IPS-15b (cell line): ENCODE results near the gene KCNN1.
"Not testable (repeated sequence)": the region's sequence is repeated elsewhere in the genome, so short reads cannot be mapped to it uniquely, and the experiment has no call there.

Experiments
- H3K27me3 ChIP-seq: one replicate; pipeline ENCODE4 v1.6.1; 2013; ENCODE audit warnings: low read length; ENCODE audit not compliant: control insufficient read depth, insufficient read depth
- H3K36me3 ChIP-seq: one replicate; pipeline ENCODE4 v1.6.1; 2013; ENCODE audit warnings: low read length; ENCODE audit not compliant: control insufficient read depth, insufficient read depth
- H3K4me1 ChIP-seq: one replicate; pipeline ENCODE4 v1.6.1; 2013; ENCODE audit warnings: mild to moderate bottlenecking, low read length; ENCODE audit not compliant: control insufficient read depth, insufficient read depth
- H3K4me3 ChIP-seq: one replicate; pipeline ENCODE4 v1.5.1; 2013; ENCODE audit warnings: low read depth, low read length
- H3K9ac ChIP-seq: one replicate; pipeline ENCODE4 v1.6.1; 2013; ENCODE audit warnings: low read depth, mild to moderate bottlenecking, low read length
- H3K9me3 ChIP-seq: one replicate; pipeline ENCODE4 v1.6.1; 2013; ENCODE audit warnings: mild to moderate bottlenecking, low read length; ENCODE audit not compliant: control insufficient read depth, insufficient read depth

Gene KCNN1

GRCh38 chr19:17999684-18000479 lies 33.0 kb downstream of the KCNN1 start:
- Histone ChIP-seq H3K27me3 (peaks cover 8% of the 10 kb centered on the region), H3K9me3 (no peaks in the 10 kb centered on the region), H3K4me3 (no peak overlapping the region), H3K9ac (no peak overlapping the region), H3K4me1 (no peaks in the 10 kb centered on the region), H3K36me3 (peaks cover 3% of the 10 kb centered on the region)

- no peak overlapping the region for H3K9ac ChIP-seq
- peak overlapping the region; percentile 55 for H3K4me3 ChIP-seq
- peaks cover 3% of the 10 kb centered on the region for H3K36me3 ChIP-seq
- no peaks in the 10 kb centered on the region for H3K4me1 ChIP-seq
- H3K27me3 ChIP-seq = peaks cover 8% of the 10 kb centered on the region
- H3K9me3 ChIP-seq = no peaks in the 10 kb centered on the region
Observed at GRCh38 chr19:18000480-18000914, 33.6 kb downstream of the KCNN1 start.

- Histone ChIP-seq H3K36me3 (peaks cover 3% of the 10 kb centered on the region), H3K27me3 (peaks cover 8% of the 10 kb centered on the region), H3K4me3 (peak overlapping the region; percentile 55), H3K9ac (no peak overlapping the region), H3K9me3 (no peaks in the 10 kb centered on the region), H3K4me1 (no peaks in the 10 kb centered on the region)
Observed at GRCh38 chr19:18000915-18001776, 34.2 kb downstream of the KCNN1 start.

- Histone ChIP-seq H3K4me3 (peak overlapping the region; percentile 55), H3K9me3 (no peaks in the 10 kb centered on the region), H3K27me3 (peaks cover 8% of the 10 kb centered on the region), H3K36me3 (peaks cover 3% of the 10 kb centered on the region), H3K4me1 (peaks cover 3% of the 10 kb centered on the region), H3K9ac (no peak overlapping the region)
Observed at GRCh38 chr19:18001777-18002345, 35.0 kb downstream of the KCNN1 start.

DNA sequence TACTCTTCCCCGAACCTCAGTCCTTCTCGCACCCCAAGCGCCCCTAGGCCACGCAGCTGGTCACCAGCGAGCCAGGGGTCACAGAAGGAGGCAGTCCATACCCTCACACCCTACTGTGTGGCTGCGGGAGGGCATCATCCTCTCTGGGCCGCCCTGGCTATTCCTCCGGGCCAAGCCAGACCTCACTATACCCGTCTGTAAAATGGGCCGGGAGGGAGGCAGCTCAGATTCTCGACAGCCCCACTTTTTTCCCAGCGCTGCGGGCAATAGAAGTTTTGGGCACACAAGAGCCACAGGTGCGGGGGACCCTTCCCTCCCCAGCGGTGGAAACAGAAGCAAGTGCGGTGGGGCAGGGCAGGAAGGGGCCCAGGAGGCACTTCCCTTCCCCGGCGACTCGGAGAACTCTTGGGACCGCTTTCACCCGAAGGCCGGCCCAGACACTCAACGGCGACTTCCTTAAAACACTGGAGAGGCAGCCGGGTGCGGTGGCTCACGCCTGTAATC lies 35.5 kb downstream of the KCNN1 start:
- Histone ChIP-seq H3K4me1 (peaks cover 3% of the 10 kb centered on the region), H3K4me3 (peak overlapping the region; percentile 55), H3K36me3 (no peaks in the 10 kb centered on the region), H3K27me3 (peaks cover 8% of the 10 kb centered on the region), H3K9ac (no peak overlapping the region), H3K9me3 (no peaks in the 10 kb centered on the region)

- not testable (repeated sequence) for H3K27me3 ChIP-seq, H3K9ac ChIP-seq, H3K4me3 ChIP-seq, H3K9me3 ChIP-seq, H3K4me1 ChIP-seq
- H3K36me3 ChIP-seq = peaks cover 11% of the 10 kb centered on the region
Observed at GRCh38 chr19:18005750-18006149, 38.8 kb downstream of the KCNN1 start.

DNA sequence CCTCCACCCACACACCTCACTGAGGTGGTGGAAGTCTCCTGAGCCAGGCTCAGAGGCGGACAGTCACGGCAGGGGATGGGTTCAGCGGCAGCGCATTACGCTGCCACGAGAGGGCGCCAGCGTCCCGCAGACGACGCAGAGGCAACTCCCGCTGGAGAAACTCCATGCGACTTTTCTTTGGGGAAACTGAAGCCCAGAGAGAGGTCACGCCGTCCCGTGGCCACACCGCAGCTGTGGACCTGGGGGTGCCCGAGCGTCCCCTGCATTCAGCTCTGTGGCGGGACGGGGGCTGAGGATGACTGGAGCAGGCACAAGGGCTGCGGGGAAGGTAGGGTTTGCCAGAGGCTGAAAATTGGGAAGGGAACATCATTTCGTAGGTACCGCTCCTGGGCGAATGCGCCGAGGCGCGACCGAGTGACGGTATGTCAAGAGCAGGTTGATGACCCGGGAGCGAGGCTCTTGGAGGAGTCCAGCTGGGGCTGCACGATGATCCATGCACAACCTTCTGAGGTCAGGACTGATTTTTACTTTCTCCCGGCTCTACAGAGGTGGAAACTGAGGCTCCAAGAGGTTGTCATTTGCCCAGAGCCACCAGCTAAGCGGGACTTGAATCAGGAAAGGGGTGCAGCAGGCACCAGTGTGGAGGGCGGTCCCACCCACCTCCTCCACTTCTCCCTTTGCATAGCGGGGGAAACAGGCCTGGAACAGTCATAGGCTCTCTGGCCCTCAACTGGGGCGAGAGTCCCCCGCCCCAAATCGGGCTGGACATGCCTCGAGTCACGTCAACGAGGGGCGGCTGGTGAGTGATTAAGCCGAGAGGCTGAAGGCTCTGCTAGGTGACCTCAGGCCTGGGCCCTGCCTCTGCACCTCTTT lies 40.4 kb downstream of the KCNN1 start:
- peak overlapping the region; percentile 48 for H3K4me3 ChIP-seq
- H3K27me3 ChIP-seq = peaks cover under 1% of the 10 kb centered on the region
- no peak overlapping the region for H3K9ac ChIP-seq
- H3K9me3 ChIP-seq = no peaks in the 10 kb centered on the region
- peaks cover 14% of the 10 kb centered on the region for H3K36me3 ChIP-seq
- H3K4me1 ChIP-seq = peaks cover 3% of the 10 kb centered on the region

GRCh38 chr19:18007917-18008673 lies 41.2 kb downstream of the KCNN1 start, which contains the start of gene ARRDC2:
TSS of gene ARRDC2 (plus strand) at chr19:18008170. CDS start at chr19:18008311, 141 bp downstream.
- Histone ChIP-seq H3K9me3 (no peaks in the 10 kb centered on the region), H3K9ac (no peak within 1 kb of the TSS), H3K4me1 (peaks cover 3% of the 10 kb centered on the region), H3K36me3 (peaks cover 14% of the 10 kb centered on the region), H3K4me3 (peak within 1 kb of the TSS; percentile 48), H3K27me3 (no peaks in the 10 kb centered on the region)

DNA sequence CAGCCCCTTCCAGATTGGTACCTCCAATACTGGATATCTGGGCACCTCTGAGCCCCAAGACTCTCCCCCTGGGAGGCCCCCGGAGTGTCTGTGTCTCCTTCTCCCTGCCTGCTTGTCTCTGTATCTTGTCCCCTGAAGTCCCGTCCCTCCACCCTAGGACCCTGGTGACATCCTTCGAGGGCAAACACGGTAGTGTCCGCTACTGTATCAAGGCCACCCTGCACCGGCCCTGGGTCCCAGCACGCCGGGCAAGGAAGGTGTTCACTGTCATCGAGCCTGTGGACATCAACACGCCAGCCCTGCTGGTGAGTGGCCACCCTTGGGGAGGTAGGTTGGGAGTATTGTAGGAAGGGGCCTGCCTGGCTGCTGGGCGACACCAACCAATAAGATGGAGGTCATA lies 41.9 kb downstream of the KCNN1 start:
- Histone ChIP-seq H3K9ac (no peak overlapping the region), H3K4me3 (no peak overlapping the region), H3K9me3 (no peaks in the 10 kb centered on the region)

GRCh38 chr19:18009412-18010066 lies 42.6 kb downstream of the KCNN1 start:
- H3K9ac ChIP-seq = no peak overlapping the region
- H3K36me3 ChIP-seq = peaks cover 17% of the 10 kb centered on the region
- H3K4me3 ChIP-seq = no peak overlapping the region
- no peaks in the 10 kb centered on the region for H3K9me3 ChIP-seq
- peaks cover 3% of the 10 kb centered on the region for H3K4me1 ChIP-seq
- H3K27me3 ChIP-seq = no peaks in the 10 kb centered on the region

More for the DNA sequence above, 41.9 kb downstream of the KCNN1 start:
- H3K27me3 ChIP-seq = no peaks in the 10 kb centered on the region
- H3K36me3 ChIP-seq = peaks cover 15% of the 10 kb centered on the region
- H3K4me1 ChIP-seq = peaks cover 3% of the 10 kb centered on the region
